KMS-11 (cell line): ENCODE results near the gene DENND4C.
"Not testable (repeated sequence)": the region's sequence is repeated elsewhere in the genome, so short reads cannot be mapped to it uniquely, and the experiment has no call there.

Experiments
- H2AFZ ChIP-seq: fragments of 200-600 bp; sonication (generic); 2 replicates; pipeline ENCODE4 v1.6.1; 2016; ENCODE audit warnings: antibody characterized with exemption, mixed run types, low read depth
- H3K27ac ChIP-seq: fragments of 200-600 bp; sonication (generic); 2 replicates; pipeline ENCODE4 v1.6.1; 2016; ENCODE audit warnings: mild to moderate bottlenecking, mixed run types
- H3K27me3 ChIP-seq: fragments of 200-600 bp; sonication (generic); 2 replicates; pipeline ENCODE4 v1.6.1; 2017; ENCODE audit warnings: mild to moderate bottlenecking, low read depth, mixed run types, moderate library complexity; ENCODE audit not compliant: insufficient read depth
- H3K36me3 ChIP-seq: fragments of 200-600 bp; sonication (generic); 2 replicates; pipeline ENCODE4 v1.6.1; 2017; ENCODE audit warnings: mild to moderate bottlenecking, mixed run types; ENCODE audit not compliant: insufficient read depth
- H3K4me1 ChIP-seq: fragments of 200-600 bp; sonication (generic); 2 replicates; pipeline ENCODE4 v1.6.1; 2016; ENCODE audit warnings: mild to moderate bottlenecking, low read depth, mixed run types; ENCODE audit not compliant: poor library complexity, severe bottlenecking
- H3K4me2 ChIP-seq: fragments of 200-600 bp; sonication (generic); 2 replicates; pipeline ENCODE4 v1.7.0; 2016; ENCODE audit warnings: mild to moderate bottlenecking, mixed run types
- H3K4me3 ChIP-seq: fragments of 200-600 bp; sonication (generic); IDR thresholded peaks from 2 replicates; pipeline ENCODE4 v1.6.1; 2017; ENCODE audit warnings: low read depth, low read length, mixed read lengths; ENCODE audit not compliant: insufficient read depth
- H3K79me2 ChIP-seq: fragments of 200-600 bp; sonication (generic); 2 replicates; pipeline ENCODE4 v1.6.1; 2016; ENCODE audit warnings: low read depth, mixed run types; ENCODE audit not compliant: insufficient read depth
- H3K9ac ChIP-seq: fragments of 200-600 bp; sonication (generic); 2 replicates; pipeline ENCODE4 v1.6.1; 2016; ENCODE audit warnings: mild to moderate bottlenecking, mixed run types
- H4K20me1 ChIP-seq: fragments of 200-600 bp; sonication (generic); 2 replicates; pipeline ENCODE4 v1.6.1; 2016; ENCODE audit warnings: mild to moderate bottlenecking, mixed run types; ENCODE audit not compliant: insufficient read depth
- TF ChIP-seq, protein P1 (sequence below): fragments of 200-600 bp; sonication (generic); conservative IDR thresholded peaks from 2 replicates; pipeline ENCODE4 v1.6.1; 2017; ENCODE audit warnings: low read depth, mild to moderate bottlenecking, antibody characterized with exemption, low read length, moderate library complexity, mixed read lengths

Gene DENND4C

DNA sequence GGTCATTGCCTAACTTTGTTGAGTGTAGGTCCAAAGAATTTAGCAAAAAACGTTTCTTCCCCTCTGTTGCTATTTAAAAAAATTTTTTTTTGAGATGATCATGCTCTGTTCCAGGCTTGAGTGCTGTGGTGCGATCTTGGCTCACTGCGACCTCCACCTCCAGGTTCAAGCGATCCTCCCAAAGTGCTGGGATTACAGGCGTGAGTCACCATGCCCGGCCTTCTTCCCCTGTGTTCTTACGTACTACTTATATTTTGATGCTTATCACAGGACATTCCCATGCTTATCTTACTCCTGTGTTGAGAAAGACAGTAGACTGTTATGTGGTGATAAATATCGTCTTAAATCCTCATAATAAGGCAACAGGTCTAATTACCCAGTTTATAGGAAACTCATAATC is 180.8 kb downstream of the DENND4C start:
- Histone ChIP-seq H3K4me3 (no peak overlapping the region), H4K20me1 (no peaks in the 10 kb centered on the region), H3K27ac (no peak overlapping the region), H3K4me2 (no peak overlapping the region), H2AFZ (no peak overlapping the region), H3K79me2 (no peaks in the 10 kb centered on the region), H3K4me1 (peaks cover 15% of the 10 kb centered on the region), H3K36me3 (no peaks in the 10 kb centered on the region), H3K9ac (no peak overlapping the region), H3K27me3 (no peaks in the 10 kb centered on the region)
- TF ChIP-seq, protein P1, sequence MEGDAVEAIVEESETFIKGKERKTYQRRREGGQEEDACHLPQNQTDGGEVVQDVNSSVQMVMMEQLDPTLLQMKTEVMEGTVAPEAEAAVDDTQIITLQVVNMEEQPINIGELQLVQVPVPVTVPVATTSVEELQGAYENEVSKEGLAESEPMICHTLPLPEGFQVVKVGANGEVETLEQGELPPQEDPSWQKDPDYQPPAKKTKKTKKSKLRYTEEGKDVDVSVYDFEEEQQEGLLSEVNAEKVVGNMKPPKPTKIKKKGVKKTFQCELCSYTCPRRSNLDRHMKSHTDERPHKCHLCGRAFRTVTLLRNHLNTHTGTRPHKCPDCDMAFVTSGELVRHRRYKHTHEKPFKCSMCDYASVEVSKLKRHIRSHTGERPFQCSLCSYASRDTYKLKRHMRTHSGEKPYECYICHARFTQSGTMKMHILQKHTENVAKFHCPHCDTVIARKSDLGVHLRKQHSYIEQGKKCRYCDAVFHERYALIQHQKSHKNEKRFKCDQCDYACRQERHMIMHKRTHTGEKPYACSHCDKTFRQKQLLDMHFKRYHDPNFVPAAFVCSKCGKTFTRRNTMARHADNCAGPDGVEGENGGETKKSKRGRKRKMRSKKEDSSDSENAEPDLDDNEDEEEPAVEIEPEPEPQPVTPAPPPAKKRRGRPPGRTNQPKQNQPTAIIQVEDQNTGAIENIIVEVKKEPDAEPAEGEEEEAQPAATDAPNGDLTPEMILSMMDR = no peak

DNA sequence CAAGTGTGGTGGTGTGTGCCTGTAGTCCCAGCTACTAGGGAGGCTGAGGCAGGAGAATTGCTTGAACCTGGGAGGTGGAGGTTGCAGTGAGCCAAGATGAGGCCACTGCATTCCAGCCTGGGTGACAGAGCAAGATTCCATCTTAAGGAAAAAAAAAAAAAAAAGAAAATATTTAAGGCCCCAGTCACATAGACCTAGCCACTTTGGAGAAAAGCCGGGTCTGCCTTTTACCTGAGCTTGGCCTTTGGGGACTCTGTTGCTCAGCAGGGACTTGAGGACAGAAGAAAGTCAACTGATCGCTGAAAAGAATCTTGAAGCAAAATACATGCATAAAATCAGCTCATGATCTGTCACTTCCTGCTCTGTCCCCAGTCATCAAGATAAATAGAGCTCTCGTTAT is 183.0 kb downstream of the DENND4C start:
- H3K4me1 ChIP-seq = peaks cover 11% of the 10 kb centered on the region
- not testable (repeated sequence) for H3K9ac ChIP-seq, H2AFZ ChIP-seq, H3K4me3 ChIP-seq, H3K4me2 ChIP-seq, H3K79me2 ChIP-seq, H3K36me3 ChIP-seq, H3K27me3 ChIP-seq, H4K20me1 ChIP-seq, H3K27ac ChIP-seq

DNA sequence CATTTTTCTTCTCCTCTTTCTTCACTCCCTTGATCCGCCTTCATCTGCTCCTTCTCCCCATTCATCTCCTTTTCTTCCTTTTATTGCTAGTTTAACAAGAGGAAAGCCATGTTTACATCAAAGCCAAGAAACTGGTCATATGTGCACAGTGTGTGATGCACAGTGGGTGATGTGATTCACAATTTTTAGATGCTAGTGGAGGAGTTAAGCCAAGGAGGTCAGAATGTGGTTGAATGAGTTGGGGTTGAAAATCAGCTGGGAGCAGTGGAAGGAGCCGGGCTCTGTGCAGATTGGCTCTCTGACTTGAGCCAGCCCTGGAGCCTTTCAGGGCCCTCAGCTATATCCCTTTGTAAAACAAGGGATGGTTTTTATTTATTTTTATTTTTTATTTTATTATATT is 185.7 kb downstream of the DENND4C start:
- Histone ChIP-seq H3K27me3 (no peaks in the 10 kb centered on the region), H3K4me3 (no peak overlapping the region), H3K4me1 (no peaks in the 10 kb centered on the region), H4K20me1 (no peaks in the 10 kb centered on the region), H3K27ac (no peak overlapping the region), H3K9ac (no peak overlapping the region), H2AFZ (no peak overlapping the region), H3K79me2 (no peaks in the 10 kb centered on the region), H3K4me2 (no peak overlapping the region), H3K36me3 (no peaks in the 10 kb centered on the region)
- TF ChIP-seq, protein P1 = no peak

DNA sequence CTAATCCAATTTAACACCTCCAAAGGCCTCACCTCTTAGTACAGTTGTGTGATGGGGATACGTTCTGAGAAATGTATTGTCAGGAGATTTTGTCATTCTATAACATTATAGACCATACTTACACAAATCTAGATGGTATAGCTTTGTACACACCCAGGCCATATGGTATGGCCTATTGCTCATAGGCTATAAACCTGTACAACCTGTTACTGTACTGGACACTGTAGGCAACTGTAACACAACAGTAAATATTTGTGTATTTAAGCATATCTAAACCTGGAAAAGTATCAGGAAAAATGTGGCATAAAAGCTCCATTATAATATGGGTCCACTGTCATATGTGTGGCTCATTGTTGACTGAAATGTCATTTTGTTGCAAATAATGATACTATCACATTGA is 190.4 kb downstream of the DENND4C start:
- Histone ChIP-seq H3K79me2 (no peaks in the 10 kb centered on the region), H3K36me3 (no peaks in the 10 kb centered on the region), H2AFZ (no peak overlapping the region), H3K4me1 (no peaks in the 10 kb centered on the region), H3K27me3 (no peaks in the 10 kb centered on the region), H4K20me1 (no peaks in the 10 kb centered on the region), H3K4me3 (no peak overlapping the region), H3K9ac (no peak overlapping the region), H3K4me2 (no peak overlapping the region), H3K27ac (no peak overlapping the region)
- TF ChIP-seq, protein P1 = no peak
